Esophagus mucosa (tissue), 1 donor: ENCODE results near the gene RAB11B. TPM values are rescaled to one million over a fixed set of nuclear protein-coding genes. Genes with fewer than 3 reads are reported as not detected.
A peak's percentile ranks its signal among the peaks of the same experiment; 100 is the strongest.
"Not testable (repeated sequence)": the region's sequence is repeated elsewhere in the genome, so short reads cannot be mapped to it uniquely, and the experiment has no call there.

Experiments
- ATAC-seq: fragments of 200-7000 bp; cut with Tn5 transposase; one replicate; pipeline ENCODE4 v1.9.1; 2020
- total RNA-seq: library from RNA; stranded (reverse); gene quantifications from one replicate; pipeline ENCODE4 v1.2.4, GENCODE V29; 2023
- donor health status: DM: yes; HTN: yes; CAD: no.

Gene RAB11B
- total RNA-seq, 1 donor from 2014 or later = 52.4 TPM

GRCh38 chr19:8393871-8394250 is 3.7 kb downstream of the RAB11B start:
- no peak for ATAC-seq

GRCh38 chr19:8395621-8396082 is 5.5 kb downstream of the RAB11B start:
- no peak for ATAC-seq

- no peak for ATAC-seq
Measured at GRCh38 chr19:8396185-8396562, 6.0 kb downstream of the RAB11B start.

- peak; percentile 58 for ATAC-seq
Measured at GRCh38 chr19:8396563-8397203, 6.5 kb downstream of the RAB11B start.

- peak; percentile 3 for ATAC-seq
Measured at GRCh38 chr19:8397271-8397670, 7.1 kb downstream of the RAB11B start.

- no peak for ATAC-seq
Measured at GRCh38 chr19:8397746-8398310, 7.7 kb downstream of the RAB11B start.

- ATAC-seq = no peak
Measured at GRCh38 chr19:8398311-8398771, 8.2 kb downstream of the RAB11B start.

- no peak for ATAC-seq
Measured at GRCh38 chr19:8399681-8400188, 9.6 kb downstream of the RAB11B start.

GRCh38 chr19:8401981-8402411 is 11.8 kb downstream of the RAB11B start:
- peak; percentile 47 for ATAC-seq

- no peak for ATAC-seq
Measured at GRCh38 chr19:8403098-8403819, 13.1 kb downstream of the RAB11B start.

- ATAC-seq = no peak
Measured at GRCh38 chr19:8403820-8404109, 13.6 kb downstream of the RAB11B start.

GRCh38 chr19:8404391-8405151 is 14.4 kb downstream of the RAB11B start:
- ATAC-seq = no peak

- ATAC-seq = not testable (repeated sequence)
Measured at GRCh38 chr19:8410718-8411117, 20.6 kb downstream of the RAB11B start.

GRCh38 chr19:8412783-8413628 is 22.8 kb downstream of the RAB11B start, which contains the start of gene MARCHF2:
TSS of gene MARCHF2 (plus strand) at chr19:8413305. CDS start at chr19:8421841, 8,536 bp downstream.
- peak; percentile 100 for ATAC-seq

- ATAC-seq = no peak
Measured at GRCh38 chr19:8413629-8413995, 23.5 kb downstream of the RAB11B start.

- no peak for ATAC-seq
Measured at GRCh38 chr19:8416796-8417195, 26.6 kb downstream of the RAB11B start.

- ATAC-seq = no peak
Measured at GRCh38 chr19:8421484-8422461, 31.6 kb downstream of the RAB11B start.

- peak; percentile 96 for ATAC-seq
Measured at GRCh38 chr19:8423817-8424223, 33.7 kb downstream of the RAB11B start.

GRCh38 chr19:8425331-8425730 is 35.2 kb downstream of the RAB11B start:
- not testable (repeated sequence) for ATAC-seq

- ATAC-seq = no peak
Measured at GRCh38 chr19:8426283-8426682, 36.1 kb downstream of the RAB11B start.

GRCh38 chr19:8429044-8429443 is 38.9 kb downstream of the RAB11B start:
- ATAC-seq = no peak
